ENCODE measurements around the gene PDCD2L. TPM values are rescaled to one million over a fixed set of nuclear protein-coding genes. Genes with fewer than 3 reads are reported as not detected.
"Not testable (repeated sequence)": the region's sequence is repeated elsewhere in the genome, so short reads cannot be mapped to it uniquely, and the experiment has no call there.

PDCD2L gene
- total RNA-seq, 1 donor from 2014 or later = 24.5 TPM

GRCh38 chr19:34364830-34365462, 39.3 kb upstream of the PDCD2L start, which contains the start of gene GPI:
GPI (plus strand) TSS chr19:34365196; CDS start chr19:34365267, 71 bp downstream.
- Histone ChIP-seq H3K27me3 (ENCODE audit: control insufficient read depth, insufficient read depth, low read length) (no peaks in the 10 kb centered on the region), H3K36me3 (ENCODE audit: control insufficient read depth, insufficient read depth, low read length) (peaks cover 24% of the 10 kb centered on the region), H3K4me3 (ENCODE audit: low read depth, low read length) (peak within 1 kb of the TSS; percentile 86)
- DNase-seq (ENCODE audit: low read depth) = peak; percentile 13
- FAIRE-seq = no peak
- TF ChIP-seq CTCF (IDR thresholded peaks at IDR 0.05; ENCODE audit: insufficient read depth, low read length, severe bottlenecking) = no peak

GRCh38 chr19:34365463-34366401, 38.5 kb upstream of the PDCD2L start:
- Histone ChIP-seq H3K4me3 (ENCODE audit: low read depth, low read length) (peak overlapping the region; percentile 86), H3K36me3 (ENCODE audit: control insufficient read depth, insufficient read depth, low read length) (peaks cover 27% of the 10 kb centered on the region), H3K27me3 (ENCODE audit: control insufficient read depth, insufficient read depth, low read length) (no peaks in the 10 kb centered on the region)
- DNase-seq (ENCODE audit: low read depth) = peak; percentile 23
- no peak for FAIRE-seq
- no peak for TF ChIP-seq CTCF (IDR thresholded peaks at IDR 0.05; ENCODE audit: insufficient read depth, low read length, severe bottlenecking)

GRCh38 chr19:34366738-34367623, 37.2 kb upstream of the PDCD2L start:
- peaks cover 29% of the 10 kb centered on the region for H3K36me3 ChIP-seq (ENCODE audit: control insufficient read depth, insufficient read depth, low read length)
- FAIRE-seq (no peak), DNase-seq (ENCODE audit: low read depth) (peak; percentile 10)
- H3K4me3 ChIP-seq (ENCODE audit: low read depth, low read length) = no peak overlapping the region
- TF ChIP-seq CTCF (IDR thresholded peaks at IDR 0.05; ENCODE audit: insufficient read depth, low read length, severe bottlenecking) = no peak
- H3K27me3 ChIP-seq (ENCODE audit: control insufficient read depth, insufficient read depth, low read length) = no peaks in the 10 kb centered on the region

GRCh38 chr19:34367624-34367957, 36.6 kb upstream of the PDCD2L start:
- no peaks in the 10 kb centered on the region for H3K27me3 ChIP-seq (ENCODE audit: control insufficient read depth, insufficient read depth, low read length)
- FAIRE-seq = no peak
- H3K4me3 ChIP-seq (ENCODE audit: low read depth, low read length) = no peak overlapping the region
- peaks cover 29% of the 10 kb centered on the region for H3K36me3 ChIP-seq (ENCODE audit: control insufficient read depth, insufficient read depth, low read length)
- TF ChIP-seq CTCF (IDR thresholded peaks at IDR 0.05; ENCODE audit: insufficient read depth, low read length, severe bottlenecking) = no peak
- no peak for DNase-seq (ENCODE audit: low read depth)

GRCh38 chr19:34368338-34368737, 35.9 kb upstream of the PDCD2L start:
- H3K4me3 ChIP-seq (ENCODE audit: low read depth, low read length) = no peak overlapping the region
- FAIRE-seq (no peak), DNase-seq (ENCODE audit: low read depth) (no peak)
- no peaks in the 10 kb centered on the region for H3K27me3 ChIP-seq (ENCODE audit: control insufficient read depth, insufficient read depth, low read length)
- TF ChIP-seq CTCF (IDR thresholded peaks at IDR 0.05; ENCODE audit: insufficient read depth, low read length, severe bottlenecking) = no peak
- peaks cover 29% of the 10 kb centered on the region for H3K36me3 ChIP-seq (ENCODE audit: control insufficient read depth, insufficient read depth, low read length)

- not testable (repeated sequence) for H3K27me3 ChIP-seq (ENCODE audit: control insufficient read depth, insufficient read depth, low read length); H3K4me3 ChIP-seq (ENCODE audit: low read depth, low read length); FAIRE-seq; DNase-seq (ENCODE audit: low read depth)
- H3K36me3 ChIP-seq (ENCODE audit: control insufficient read depth, insufficient read depth, low read length) = peaks cover 29% of the 10 kb centered on the region
These were observed 35.0 kb upstream of the PDCD2L start for GRCh38 chr19:34369166-34369565.
